Central memory CD4-positive, alpha-beta T cell (primary cell): ENCODE results near the gene FABP7.

ENCODE experiments used
- DNase-seq: peaks from one replicate; pipeline ENCODE4 v3.0.0; 2022

FABP7 gene

DNA sequence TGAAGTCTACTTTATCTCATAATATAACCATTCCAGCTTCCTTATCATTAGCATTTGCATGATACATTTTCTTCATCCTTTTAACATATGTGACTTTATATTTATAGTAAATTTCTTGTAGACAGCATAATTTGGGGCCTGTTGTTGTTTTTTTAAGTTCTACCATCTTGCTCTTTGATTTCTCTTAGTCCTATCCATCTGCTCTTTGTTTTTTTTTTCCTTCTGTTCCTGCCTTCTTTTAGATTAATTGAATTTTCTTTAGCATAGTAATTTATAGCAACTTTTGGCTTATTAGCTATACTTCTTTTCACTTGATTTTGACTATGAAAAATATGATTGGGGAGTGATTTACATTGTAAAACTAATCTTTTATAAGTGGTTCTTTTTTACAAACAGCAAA, 19.2 kb upstream of the FABP7 start:
- no peak for DNase-seq

DNA sequence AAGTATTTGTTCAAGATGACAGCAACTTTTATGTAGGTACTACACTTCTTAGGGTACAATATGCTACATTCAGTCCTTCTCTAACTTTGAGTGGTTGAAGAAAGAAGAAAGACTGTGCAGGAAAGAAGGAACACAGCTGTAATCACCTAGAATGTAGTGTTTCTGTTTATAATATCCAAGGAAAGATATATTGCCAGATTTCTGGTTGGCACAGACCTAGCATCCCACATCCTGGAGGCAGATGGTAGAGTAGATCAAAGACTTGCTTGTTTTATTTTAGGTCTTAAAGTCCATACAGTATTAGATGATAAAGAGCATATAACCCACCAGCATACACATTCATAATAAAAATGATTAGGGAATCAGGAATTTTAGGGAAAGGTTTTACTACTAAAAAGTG, 13.3 kb upstream of the FABP7 start:
- no peak for DNase-seq

DNA sequence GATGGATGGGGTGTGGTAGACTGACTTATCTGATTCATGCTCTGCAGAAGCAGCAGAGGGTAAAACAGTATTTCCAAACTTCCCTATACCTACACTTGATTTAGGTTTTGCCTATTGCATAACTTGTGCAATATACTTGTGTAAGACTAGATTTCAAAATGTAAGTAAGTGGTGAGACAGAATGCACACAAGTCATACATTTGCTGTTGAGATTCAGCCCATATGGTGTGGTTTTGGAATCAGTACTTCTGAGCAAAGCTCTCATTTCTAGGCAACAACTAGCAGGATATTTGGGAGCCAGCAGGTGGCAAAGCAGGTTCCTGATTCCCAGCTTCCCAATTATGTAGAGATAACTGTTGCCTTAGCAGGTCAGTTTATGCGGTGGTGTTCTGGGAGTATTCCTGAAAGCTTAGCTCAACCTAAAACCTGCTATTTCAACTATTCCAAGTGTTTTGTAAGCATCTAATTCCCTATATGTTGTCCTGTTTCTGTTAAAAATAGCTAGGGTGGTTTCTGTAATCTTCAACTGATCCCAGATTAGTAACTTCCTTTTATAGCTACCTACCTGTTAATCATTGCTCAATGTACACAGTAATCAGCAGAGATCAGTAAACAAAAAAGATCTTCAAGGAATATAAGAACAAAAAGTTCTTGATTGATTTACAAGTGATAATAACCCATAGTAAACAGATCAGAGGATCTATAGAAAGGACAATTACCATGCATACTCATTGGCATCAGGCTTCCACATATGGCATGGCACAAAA, 8.5 kb upstream of the FABP7 start:
- no peak for DNase-seq

DNA sequence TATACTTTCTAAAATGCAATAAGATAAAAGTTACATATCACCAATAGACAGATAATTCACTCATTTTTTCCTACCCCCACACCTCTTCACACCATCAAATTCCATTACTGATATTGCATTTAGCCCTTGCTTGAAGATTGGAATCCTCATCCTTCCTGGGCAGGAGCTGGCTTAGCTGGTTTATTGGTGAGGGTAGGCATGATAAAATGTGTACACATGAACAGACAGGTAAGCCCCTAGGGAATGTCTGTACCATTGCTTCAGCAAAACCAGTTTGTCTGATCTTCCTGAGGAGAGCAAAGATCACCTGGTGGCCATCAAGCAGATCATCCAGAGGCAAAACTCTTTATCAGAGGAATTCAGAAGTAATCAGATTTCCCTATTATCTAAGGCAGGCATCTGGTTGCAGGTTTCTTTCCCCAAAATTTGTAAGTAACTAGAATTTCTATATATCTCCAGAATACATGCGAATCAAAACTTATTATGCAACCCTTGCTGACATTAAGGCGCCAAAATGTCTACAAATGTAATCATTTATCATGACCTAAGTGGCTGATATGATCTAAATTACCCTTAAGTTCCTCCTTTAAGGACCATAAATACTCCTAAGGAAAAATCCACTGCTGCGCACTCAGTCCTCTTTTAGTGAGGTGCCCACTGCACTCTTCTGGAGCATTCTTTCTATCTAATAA, 6.6 kb upstream of the FABP7 start:
- no peak for DNase-seq

DNA sequence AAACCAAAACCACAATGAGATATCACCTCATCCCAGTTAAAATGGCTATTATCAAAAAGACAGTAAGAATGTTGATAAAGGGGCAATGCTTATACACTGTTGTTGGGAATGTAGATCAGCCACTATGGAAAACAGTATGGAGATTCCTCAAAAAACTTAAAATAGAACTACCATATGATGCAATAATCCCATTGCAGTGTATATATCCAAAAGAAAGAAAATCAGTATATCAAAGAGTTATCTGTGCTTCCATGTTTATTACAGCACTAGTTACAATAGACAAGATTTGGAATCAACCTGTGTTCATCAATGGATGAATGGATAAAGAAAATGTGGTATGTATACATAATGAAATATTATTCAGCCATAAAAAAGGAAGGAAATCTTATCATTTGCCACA, 3.5 kb upstream of the FABP7 start:
- no peak for DNase-seq

DNA sequence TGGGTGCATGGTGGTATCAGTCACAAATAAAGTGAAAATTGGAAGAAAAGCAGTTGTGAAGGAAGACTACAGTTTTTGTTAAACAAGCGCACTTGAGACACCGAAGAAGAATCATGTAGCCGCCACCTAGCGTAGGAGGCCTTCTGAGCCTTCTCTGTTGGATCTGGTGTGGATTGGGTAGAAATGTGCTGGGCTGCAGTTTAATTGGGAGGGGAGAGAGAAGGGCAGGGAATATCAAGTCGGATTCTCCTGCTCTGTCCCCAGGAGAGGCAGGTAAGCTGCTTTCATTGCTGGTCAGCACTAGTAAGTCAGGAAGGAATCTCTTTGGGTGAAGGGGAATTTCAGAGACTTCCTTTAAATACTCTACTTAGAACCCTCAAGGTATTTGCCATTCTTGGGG, 1.2 kb upstream of the FABP7 start:
- no peak for DNase-seq

DNA sequence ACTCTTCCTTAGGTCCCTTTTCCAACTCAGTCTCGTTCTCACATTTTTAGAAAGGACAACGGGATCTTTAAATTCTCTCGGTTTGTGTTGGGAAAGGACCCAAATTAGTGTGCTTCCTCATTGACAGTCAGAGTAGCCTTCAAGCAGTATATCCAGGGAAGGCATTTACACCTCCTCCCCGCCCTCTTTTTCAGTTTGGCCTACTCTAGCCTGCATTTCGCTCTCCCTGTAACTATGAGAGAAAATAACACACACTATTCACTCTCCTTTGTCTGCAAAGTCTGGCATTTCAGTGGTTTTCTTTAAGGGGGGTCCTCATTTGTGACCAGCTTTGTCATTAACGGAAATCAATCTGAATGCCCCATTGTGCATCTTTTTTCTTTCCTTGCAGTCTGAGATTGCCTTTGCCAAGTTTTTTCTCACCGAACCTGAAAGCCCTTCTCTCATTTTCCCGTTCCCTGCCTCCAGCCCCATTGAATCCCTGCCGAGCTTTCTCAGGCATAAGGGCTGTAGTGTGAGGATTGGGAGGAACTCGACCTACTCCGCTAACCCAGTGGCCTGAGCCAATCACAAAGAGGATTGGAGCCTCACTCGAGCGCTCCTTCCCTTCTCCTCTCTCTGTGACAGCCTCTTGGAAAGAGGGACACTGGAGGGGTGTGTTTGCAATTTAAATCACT, 393 bp upstream of the FABP7 start:
- DNase-seq: no peak

DNA sequence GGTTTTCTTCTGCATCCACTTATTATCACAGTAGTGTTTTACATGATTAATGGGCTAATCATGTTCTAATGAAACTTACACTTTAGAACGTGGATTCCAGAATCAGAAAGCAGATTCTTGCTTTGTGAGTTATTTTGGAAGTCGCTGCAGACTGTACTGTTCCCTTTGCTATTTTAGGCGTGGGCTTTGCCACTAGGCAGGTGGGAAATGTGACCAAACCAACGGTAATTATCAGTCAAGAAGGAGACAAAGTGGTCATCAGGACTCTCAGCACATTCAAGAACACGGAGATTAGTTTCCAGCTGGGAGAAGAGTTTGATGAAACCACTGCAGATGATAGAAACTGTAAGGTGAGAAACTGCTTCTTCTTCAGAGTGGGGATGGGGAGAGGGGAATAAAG, 598 bp downstream of the FABP7 start:
- DNase-seq: no peak

DNA sequence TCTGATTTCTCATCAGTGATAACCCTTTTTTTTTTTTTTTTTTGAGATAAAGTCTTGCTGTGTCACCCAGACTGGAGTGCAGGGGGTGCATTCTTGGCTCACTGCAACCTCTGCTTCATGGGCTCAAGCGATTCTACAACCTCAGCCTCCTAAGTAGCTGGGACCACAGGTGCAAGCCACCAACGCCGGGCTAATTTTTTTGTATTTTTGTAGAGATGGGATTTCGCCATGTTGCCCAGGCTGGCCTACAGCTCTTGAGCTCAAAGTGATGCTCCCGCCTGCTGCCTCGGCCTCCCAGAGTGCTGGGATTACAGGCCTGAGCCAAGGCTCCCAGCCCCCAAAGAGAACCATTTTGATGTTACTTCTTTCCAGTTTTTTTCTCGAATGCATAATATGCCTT, 2.2 kb downstream of the FABP7 start:
- DNase-seq: no peak

DNA sequence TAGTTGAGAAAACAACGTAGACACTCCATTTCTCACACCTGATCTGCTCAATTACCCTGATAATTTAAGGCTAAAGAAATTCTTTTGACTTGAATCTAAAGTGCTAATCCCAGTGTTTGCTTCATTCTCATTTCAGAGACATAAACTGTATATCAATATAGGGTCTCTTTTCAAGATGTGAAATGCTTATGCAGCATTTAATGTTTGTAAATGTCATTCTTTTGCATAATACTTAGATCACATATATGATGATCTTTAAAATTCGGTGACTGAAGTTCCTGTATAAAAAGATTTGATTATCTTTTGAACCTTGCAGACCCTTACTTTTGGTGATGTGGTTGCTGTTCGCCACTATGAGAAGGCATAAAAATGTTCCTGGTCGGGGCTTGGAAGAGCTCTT, 3.9 kb downstream of the FABP7 start:
- no peak for DNase-seq

DNA sequence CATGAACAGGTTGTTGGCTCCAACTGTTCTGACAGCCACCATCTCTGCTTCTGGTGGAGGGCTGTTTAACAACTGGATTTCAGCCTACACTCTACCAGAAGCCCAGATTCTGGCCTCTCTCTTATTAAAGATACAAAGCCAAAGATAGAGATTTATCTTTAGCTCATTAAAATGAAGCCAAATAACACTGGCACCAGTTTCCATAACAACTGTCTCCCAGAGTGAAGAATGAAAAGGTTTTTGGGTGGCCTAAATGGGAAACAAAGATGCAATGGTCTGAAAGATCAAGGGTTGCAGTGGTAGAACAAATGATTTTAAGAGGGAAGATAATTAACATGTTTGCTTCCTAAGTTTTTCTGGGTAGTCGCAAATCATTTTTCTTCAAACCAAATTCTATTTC, 6.4 kb downstream of the FABP7 start:
- DNase-seq: no peak

DNA sequence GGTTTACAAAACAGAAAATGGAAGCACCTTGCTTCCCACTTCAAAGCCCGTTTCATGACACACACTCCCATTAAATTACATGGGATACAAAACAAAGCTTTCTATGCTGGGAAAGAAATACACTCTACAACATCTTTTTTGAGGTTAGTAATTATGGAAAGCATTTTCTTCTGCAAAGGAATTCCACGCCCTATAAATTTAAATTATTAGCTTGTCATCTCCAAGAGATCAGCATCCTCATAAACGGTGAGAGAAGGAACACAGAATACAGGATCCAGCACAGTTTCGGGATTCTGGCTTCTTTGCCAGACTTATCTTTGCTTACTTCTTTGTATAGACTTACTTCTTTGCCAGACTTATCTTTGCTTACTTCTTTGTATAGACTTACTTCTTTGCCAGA, 8.2 kb downstream of the FABP7 start:
- DNase-seq: no peak

DNA sequence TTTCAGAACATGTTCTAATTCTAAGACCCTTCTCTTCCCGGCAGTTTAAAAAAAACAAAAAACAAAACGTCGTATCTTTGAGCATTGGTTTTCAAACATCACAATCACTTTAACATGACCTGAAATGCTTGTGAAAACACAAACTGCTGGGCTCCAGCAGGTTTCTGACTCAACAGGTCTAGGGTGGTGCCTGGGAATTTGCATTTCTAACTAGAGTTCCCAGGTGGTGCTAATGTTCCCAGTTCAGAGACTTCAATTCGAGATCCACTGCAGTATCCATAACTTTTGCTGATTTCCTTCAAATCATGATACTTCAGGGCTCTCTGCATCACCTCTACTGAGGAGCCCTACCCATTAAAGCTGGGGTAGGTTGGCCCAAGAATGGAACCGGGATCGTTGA, 8.7 kb downstream of the FABP7 start:
- no peak for DNase-seq

DNA sequence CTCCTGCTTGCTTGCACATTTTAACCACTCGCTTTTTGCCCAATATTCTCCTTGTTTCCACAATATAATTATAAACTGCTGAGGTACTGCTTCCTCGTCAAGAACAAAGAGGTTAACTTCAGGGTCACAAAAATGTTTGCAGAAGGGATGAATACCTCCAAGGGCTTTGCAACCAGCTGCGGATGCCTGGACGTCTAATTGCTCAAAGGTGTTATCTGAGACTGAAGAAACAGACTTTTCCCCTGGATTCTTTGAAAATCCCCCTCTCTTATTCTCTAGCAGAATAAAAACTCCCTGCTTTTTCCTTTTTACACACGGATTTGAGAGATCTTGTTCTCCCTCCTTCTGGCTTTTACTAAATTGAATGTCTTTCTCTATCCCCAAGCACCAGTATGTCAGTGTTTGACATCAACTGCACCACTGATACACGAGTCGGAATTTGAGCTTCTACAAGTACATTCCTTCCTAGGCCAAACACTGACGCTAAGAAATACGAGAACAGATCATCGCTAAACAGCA, 9.2 kb downstream of the FABP7 start:
- no peak for DNase-seq

DNA sequence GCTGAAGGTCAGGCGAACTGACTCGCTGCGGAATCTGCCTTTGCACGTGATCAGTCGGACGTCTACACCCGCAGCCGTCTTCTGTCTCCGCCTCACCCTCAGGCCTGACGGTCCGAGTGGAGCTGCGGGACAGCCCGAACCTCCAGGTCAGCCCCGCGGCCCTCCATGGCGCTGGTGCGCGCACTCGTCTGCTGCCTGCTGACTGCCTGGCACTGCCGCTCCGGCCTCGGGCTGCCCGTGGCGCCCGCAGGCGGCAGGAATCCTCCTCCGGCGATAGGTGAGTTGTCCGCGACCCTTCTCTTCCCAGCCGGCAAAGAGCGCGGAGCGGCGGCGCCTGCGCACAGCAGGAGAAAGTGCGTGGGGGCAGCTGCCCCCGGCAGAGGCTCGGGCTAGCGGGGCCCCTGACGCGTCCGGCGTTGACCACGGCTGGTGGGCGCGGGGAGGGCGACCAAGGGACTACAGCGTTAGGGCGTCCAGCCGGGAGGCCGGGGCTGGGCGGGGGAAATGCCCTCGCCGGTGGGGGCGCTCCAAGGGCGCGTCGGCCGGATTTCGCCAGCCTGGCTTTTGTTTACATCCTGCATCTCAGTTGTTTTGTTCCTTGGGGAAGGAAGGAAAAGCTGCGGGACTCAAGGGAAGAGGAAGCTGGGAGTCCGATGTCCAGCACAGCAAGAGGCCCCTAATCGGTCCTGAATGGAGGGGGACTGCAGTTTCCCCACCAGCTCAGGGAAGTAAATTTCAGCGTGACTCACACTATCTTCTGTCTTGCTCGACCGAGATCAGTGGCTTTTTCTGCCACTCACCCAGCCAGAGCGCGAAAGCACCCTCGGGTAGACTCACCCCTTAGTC, 9.9 kb downstream of the FABP7 start, which contains the start of gene SMPDL3A:
SMPDL3A (plus strand) TSS at position 77 of the 846 bp plus-strand sequence; CDS start at position 166, 89 bp downstream.
- no peak for DNase-seq

DNA sequence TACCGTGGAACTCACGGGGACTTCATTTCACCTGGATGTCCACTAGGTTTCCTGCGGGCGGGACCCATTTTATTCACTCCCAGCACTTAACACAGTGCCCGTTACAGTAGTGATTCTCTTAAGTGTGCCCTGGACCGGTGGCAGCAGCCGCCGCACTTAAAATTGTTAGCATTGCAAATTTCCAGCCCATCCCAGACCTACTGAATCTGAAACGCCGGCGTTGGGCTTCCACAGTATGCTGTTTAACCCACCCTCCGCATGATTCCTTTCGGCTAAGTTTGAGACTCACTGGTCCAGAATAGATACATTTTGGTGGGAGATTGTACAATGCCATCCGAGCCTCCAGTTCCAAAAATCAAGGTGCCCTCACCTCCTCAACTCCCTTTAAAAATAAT, 10.5 kb downstream of the FABP7 start:
- DNase-seq: no peak

DNA sequence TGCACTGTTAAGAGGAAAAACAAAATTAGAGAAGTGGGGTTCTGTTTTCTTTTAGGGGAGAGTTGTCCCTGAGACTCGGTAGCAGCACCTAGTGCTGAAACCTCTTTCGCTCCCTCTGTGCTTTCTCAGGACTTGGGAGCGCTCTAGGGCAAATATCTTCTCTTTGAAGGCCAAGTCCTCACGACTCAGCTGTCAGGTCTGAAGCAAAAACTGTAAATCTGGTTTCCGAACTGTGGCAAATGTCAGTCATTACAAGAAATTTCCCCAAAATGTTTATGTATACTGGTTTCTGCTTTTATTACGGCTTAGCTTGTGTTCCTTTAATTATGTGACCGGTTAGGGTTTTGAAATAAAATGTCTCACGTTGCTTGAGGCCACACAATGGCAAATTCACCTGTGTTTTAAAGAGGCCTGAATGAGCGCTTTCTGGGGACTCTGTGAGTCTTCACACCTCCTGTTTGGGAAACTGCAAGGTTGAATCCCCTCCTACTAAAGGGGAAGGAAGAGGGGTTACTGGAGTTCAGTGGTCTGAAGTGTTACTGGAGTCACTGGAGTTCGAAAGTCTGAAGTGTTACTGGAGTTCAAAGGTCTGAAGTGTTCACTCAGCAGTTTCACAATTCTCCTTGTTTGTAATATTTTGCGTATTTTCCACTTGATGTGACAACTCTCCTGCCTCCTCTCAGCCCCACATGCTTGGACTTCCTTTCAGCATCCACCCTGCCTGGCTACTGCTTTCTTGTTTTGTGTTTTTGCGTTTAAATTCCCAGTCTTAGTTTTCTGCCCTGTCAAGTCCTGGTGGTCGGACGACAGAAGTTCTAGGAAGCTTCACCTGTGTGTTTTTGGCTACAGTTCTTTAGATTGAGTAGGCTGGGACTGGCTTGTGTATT, 11.2 kb downstream of the FABP7 start:
- DNase-seq: no peak

DNA sequence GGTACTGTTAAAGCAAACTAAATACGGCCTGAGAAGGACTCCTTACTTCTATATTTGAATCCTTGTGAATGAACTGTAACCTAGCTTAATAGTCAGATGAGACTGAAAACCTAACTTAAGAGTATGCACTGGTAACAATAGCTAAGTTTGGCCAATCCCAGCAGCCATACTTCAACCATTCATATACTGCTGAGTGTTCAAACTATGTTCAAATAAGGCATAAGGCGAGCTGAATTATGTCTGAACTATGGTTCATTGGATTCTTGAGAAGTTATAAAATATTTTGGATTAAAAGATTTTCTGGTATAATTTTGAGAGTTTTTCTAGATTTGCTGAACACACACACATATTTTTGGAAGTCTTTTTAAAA, 11.8 kb downstream of the FABP7 start:
- DNase-seq: no peak

DNA sequence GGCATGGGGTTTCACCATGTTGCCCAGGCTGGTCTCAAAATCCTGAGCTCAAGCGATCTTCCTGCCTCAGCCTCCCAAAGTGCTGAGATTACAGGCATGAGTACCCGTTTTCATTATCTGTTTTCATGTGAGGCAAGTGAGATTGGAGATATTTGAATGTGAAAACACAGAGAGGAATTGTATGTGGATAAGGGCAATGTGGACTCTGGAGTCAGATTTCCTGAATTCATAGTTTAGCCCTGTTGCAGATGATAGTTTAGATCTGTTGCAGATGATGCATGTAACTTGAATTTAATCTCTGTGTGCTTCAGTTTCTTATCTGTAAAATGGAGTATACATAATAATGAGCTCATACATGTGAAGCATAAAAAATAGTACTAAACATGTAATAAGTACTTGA, 13.2 kb downstream of the FABP7 start:
- no peak for DNase-seq

DNA sequence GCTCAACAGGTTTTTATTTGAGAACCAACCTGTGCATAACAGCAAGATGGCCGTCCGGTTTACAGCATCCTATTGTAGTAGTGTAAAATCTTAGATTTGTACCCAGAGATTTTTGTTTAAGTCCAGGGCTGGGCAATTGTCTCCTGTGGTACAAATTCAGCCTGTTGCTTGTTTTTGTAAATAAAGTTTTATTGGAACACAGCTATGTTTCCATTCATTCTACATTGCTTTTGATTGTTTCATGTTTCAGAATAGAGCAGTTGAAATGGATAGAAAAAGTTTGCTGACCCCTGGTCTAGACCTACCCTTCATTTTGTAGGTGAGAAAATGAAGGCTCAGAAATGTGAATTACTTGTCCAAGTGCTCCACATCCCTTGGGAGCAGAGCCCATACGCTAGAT, 18.0 kb downstream of the FABP7 start:
- DNase-seq: no peak

DNA sequence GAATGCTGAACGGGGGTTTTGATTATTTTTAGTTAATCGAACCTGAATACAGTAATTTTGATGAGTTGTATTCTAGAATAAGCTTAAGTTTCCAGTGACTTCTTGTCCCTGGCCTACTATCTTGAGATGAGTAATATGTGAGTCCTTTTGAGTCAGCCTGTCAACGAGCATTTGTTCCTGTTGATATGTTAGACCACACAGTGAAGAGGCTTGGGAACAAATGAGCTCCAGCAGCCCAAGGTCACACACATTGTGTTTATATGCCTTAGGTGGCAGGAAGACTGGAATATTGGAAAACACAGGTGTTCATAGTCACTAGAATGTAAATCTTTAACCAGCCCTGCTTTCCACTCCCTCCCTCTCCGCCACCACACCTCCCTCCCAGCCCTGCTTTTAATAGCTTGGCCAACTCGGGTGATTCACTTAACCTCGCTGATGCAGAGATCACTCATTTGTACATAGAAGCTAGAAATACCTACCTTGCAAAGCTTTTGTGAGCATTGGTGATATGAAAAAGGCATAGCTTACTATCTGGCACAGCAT, 18.7 kb downstream of the FABP7 start:
- DNase-seq: no peak
